Hematopoietic multipotent progenitor cell treated with erythropoietin and hydrocortisone succinate and interleukin-3 and kit ligand, for 8 days (in vitro differentiated cells): ENCODE measurements around the gene SCNN1A.
"Not testable (repeated sequence)": the region's sequence is repeated elsewhere in the genome, so short reads cannot be mapped to it uniquely, and the experiment has no call there.

ENCODE experiments used
- DNase-seq: peaks from one replicate; pipeline ENCODE4 v3.0.0-alpha.2; 2015

SCNN1A gene

GRCh38 chr12:6346235-6346832 is 29.0 kb downstream of the SCNN1A start:
- no peak for DNase-seq

GRCh38 chr12:6345319-6346091 is 29.9 kb downstream of the SCNN1A start:
- DNase-seq: peak; percentile 90

- DNase-seq: not testable (repeated sequence)
These were observed 31.2 kb downstream of the SCNN1A start for GRCh38 chr12:6344101-6344660.

- no peak for DNase-seq
These were observed 31.8 kb downstream of the SCNN1A start for GRCh38 chr12:6343518-6343917.

GRCh38 chr12:6342140-6342889 is 33.0 kb downstream of the SCNN1A start:
- DNase-seq: no peak

GRCh38 chr12:6341417-6342139 is 33.8 kb downstream of the SCNN1A start, which contains the start of gene TNFRSF1A:
TSS of gene TNFRSF1A (minus strand) at chr12:6342076. CDS start at chr12:6341814, 262 bp downstream.
- DNase-seq: peak; percentile 70

- peak; percentile 10 for DNase-seq
These were observed 34.5 kb downstream of the SCNN1A start for GRCh38 chr12:6340745-6341416.

- peak; percentile 67 for DNase-seq
These were observed 35.2 kb downstream of the SCNN1A start for GRCh38 chr12:6340032-6340638.

- no peak for DNase-seq
These were observed 36.4 kb downstream of the SCNN1A start for GRCh38 chr12:6338955-6339354.

GRCh38 chr12:6338536-6338935 is 36.8 kb downstream of the SCNN1A start:
- DNase-seq: not testable (repeated sequence)

GRCh38 chr12:6337958-6338433 is 37.4 kb downstream of the SCNN1A start:
- peak; percentile 17 for DNase-seq

- peak; percentile 50 for DNase-seq
These were observed 38.2 kb downstream of the SCNN1A start for GRCh38 chr12:6336889-6337853.

GRCh38 chr12:6336079-6336888 is 39.1 kb downstream of the SCNN1A start:
- peak; percentile 83 for DNase-seq

GRCh38 chr12:6335451-6336078 is 39.8 kb downstream of the SCNN1A start:
- DNase-seq: peak; percentile 81

- DNase-seq: no peak
These were observed 40.4 kb downstream of the SCNN1A start for GRCh38 chr12:6334940-6335450.

GRCh38 chr12:6334359-6334758 is 41.0 kb downstream of the SCNN1A start:
- no peak for DNase-seq

GRCh38 chr12:6333566-6333965 is 41.8 kb downstream of the SCNN1A start:
- no peak for DNase-seq

- no peak for DNase-seq
These were observed 42.3 kb downstream of the SCNN1A start for GRCh38 chr12:6333029-6333428.

- no peak for DNase-seq
These were observed 42.9 kb downstream of the SCNN1A start for GRCh38 chr12:6332459-6332858.
